Fibroblast of skin of right biceps (primary cell): Measurements from ENCODE around the gene POM121C.
A peak's percentile ranks its signal among the peaks of the same experiment; 100 is the strongest.
"Not testable (repeated sequence)": the region's sequence is repeated elsewhere in the genome, so short reads cannot be mapped to it uniquely, and the experiment has no call there.

Experiments
- DNase-seq: peaks from one replicate; pipeline ENCODE4 v3.0.0-alpha.2; 2013

The POM121C gene

GRCh38 chr7:75485979-75486643 lies at the start of gene POM121C:
TSS of gene POM121C (minus strand) at chr7:75486299. CDS start at chr7:75441496, 44,803 bp downstream.
- peak; percentile 89 for DNase-seq

GRCh38 chr7:75534727-75535307 lies 48.7 kb upstream of the POM121C start:
- DNase-seq, result peak; percentile 81

DNA sequence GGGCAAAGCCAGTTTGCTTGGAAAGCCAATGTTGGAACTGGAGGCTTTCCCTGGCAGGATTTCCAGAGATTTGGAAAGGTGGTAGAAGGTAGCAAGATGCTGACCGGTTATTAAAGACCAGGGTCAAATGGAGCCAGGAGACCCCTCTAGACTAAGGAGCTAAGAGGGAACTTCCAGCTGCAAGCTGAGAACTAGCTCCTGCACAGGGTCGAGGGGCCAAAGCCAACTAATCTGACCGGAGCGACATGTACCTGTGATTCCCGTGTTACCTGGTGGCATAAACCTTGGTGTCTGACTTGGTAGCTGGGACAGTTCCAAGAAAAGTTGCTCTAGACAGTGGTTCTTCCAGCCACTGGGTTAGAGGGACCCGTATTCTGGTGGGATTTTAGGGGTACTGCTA lies 47.8 kb upstream of the POM121C start:
- no peak for DNase-seq

DNA sequence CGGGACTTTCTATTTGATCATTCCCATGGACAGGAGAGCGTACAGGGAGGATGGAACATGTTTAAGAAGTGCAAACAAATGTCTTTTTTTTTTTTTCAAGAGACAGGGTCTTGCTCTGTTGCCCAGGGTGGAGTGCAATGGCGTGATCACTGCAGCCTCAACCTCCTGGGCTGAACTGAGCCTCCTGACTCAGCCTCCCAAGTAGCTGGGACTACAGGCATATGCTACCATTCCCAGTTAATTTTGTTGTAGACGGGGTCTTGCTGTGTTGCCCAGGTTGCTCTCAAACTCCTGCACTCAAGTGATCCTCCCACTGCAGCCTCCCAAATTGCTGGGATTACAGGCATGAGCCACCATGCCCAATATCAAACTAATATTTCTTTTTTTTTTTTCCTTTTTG lies 46.5 kb upstream of the POM121C start:
- DNase-seq, result no peak

- no peak for DNase-seq
These were observed 45.3 kb upstream of the POM121C start for GRCh38 chr7:75531359-75531821.

- not testable (repeated sequence) for DNase-seq
These were observed 41.2 kb upstream of the POM121C start for GRCh38 chr7:75527224-75527722.

GRCh38 chr7:75521727-75522126 lies 35.6 kb upstream of the POM121C start:
- not testable (repeated sequence) for DNase-seq

DNA sequence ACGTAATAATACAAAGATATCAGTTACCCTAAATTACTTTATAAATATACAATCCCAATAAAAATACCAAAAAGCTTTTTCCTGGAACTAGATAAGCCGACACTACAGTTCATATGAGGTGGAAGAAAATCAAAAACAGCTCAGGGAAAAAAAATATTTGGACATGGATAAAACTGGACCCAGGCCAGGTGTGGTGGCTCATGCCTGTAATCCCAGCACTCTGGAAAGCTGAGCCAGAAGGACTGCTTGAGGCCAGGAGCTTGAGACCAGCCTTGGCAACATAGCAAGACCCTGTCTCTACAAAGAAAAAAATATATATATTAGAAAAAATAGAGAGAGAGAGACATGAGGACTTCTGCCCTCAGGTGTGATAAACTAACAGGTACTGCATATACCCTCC lies 32.7 kb upstream of the POM121C start:
- not testable (repeated sequence) for DNase-seq

DNA sequence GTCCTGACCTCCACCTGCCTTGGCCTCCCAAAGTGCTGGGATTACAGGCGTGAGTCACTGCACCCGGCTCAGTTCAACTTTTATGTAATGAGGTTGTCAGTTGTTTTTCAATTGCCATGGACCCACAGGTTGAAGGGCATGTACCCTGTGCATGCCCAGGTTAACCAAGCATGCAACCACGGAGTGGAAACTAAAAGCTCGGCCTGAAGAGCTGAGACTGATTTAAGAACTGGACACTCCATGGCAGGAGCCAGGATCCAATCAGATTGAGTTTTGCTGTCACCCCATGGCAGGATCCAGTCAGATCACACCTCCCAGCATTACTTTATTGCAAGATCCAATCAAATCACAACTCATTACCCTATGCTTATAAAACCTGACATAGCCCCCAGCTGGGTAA lies 22.9 kb upstream of the POM121C start:
- not testable (repeated sequence) for DNase-seq

- DNase-seq, result not testable (repeated sequence)
These were observed 5.9 kb upstream of the POM121C start, which contains the start of gene SPDYE5 for GRCh38 chr7:75492020-75492419. TSS of gene SPDYE5 (plus strand) at chr7:75492320. CDS start at chr7:75494048, 1,728 bp downstream.

GRCh38 chr7:75485355-75485978 lies 632 bp downstream of the POM121C start:
- DNase-seq, result not testable (repeated sequence)

DNA sequence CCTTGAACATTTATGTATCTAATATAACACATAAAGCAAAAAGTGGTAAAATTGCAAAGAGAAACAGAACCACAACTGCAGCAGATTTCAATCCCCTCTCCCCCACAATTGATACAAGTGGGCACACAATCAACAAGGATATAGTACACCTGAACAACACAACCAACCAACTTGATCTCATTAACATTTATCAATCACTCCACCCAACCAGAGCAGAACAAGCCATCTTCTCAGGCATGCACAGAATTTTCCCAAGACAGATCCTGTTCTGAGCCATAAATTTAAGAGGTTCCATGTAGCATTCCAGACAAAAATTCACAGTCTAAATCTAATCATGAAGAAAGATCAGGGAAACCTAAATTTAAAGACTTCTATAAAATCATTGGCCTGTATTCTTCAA lies 5.8 kb downstream of the POM121C start:
- DNase-seq, result not testable (repeated sequence)

GRCh38 chr7:75477457-75477856 lies 8.6 kb downstream of the POM121C start:
- DNase-seq, result not testable (repeated sequence)

DNA sequence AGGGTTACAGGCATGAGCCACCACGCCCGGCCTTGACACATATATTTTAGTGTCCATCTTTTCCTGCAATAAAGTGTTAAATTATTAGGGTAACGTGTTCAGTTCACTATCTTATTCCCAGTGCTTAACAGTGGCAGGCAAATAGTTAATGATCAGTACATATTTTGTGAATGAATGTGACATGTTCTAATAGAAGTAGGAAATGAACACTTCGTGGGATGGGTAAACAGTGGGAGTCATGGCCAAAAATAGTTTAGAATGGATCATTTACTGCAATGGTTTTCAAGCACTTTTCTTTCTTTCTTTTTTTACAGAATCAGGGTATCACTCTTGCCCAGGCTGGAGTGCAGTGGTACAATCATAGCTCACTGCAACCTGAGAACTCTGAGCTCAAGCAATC lies 15.9 kb downstream of the POM121C start:
- DNase-seq, result not testable (repeated sequence)

DNA sequence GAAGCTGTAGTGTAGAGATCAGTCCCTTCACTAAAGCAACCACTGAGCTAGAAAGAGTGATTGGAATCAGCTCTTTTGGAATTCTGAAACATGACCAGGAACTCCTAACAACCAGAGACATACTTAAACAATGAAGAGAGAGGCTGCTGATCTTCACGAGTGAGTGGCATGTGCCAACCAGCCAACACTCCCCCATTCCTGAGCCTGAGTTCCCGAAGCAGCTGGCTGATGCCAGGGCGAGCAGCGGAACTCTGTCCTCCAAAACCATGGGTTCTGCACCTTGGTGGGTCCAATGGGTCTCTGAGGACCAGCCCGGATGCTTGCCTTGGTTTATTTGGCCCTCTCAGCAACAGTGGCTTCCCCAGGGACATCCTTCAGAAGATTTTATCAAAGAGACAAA lies 25.6 kb downstream of the POM121C start:
- DNase-seq, result not testable (repeated sequence)

DNA sequence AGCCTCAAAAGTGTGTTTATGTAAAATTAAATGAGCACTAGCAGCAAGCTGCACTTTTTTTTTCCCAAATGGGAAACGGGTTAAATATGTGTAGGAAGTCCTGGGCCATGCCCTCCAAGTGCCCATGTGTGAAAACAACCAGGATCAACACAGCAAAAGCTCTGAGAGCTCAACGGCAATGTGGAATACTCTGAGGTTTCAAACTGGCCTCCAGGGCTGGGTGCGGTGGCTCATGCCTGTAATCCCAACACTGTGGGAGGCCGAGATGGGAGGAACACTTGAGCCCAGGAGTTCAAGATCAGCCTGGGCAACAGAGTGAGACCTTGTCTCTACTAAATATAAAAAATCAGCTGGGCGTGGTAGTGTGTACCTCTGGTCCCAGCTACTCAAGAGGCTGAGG lies 28.1 kb downstream of the POM121C start:
- DNase-seq, result not testable (repeated sequence)

GRCh38 chr7:75456403-75456802 lies 29.7 kb downstream of the POM121C start:
- DNase-seq, result not testable (repeated sequence)

DNA sequence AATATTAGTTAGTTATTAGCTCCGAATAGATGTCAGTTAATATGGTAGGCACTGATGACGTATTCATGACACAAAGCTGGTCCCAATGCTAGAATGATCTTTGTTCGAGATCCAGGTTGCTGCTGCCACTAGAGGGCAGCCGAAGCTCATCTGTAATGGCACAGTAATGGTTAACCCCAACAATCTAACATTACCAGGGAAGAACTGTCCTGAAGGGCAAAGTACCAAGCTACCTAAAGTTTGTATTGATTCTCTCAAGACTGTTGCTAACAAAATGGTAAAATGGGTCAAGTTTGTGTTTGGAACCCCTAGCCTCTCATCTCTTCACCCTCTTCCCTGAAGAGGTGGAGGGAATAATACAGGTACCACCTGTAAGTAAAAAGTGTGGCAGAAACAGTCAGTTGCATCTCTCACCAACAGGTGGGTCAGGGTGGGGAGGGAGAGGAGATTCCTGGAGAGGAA lies 33.6 kb downstream of the POM121C start:
- not testable (repeated sequence) for DNase-seq

- not testable (repeated sequence) for DNase-seq
These were observed 36.2 kb downstream of the POM121C start for GRCh38 chr7:75449946-75450345.

- DNase-seq, result peak; percentile 29
These were observed 43.5 kb downstream of the POM121C start for GRCh38 chr7:75442465-75443111.

DNA sequence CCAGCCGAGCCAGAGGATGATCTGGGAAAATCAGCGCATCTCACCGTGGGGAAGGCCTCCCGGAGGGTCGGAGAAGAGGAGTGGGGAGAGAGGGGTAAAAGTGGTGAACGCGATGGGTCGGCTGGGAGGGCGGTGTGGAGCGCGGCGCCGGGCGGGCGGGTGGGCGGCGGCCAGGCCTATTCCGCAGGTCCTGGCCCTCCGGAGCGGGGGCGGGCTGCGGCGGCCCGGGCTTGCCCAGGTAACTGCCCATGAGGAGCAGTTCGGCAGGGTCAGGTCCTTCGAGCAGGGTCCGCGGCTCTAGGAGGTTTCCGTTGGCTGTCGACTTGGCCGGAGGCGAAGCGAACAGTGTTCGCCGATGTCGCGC lies 44.0 kb downstream of the POM121C start:
- not testable (repeated sequence) for DNase-seq

GRCh38 chr7:75439000-75439399 lies 47.1 kb downstream of the POM121C start:
- not testable (repeated sequence) for DNase-seq

- not testable (repeated sequence) for DNase-seq
These were observed 62.6 kb downstream of the POM121C start for GRCh38 chr7:75423481-75423880.
